Measurements from ENCODE around the gene CDC42BPG.

Gene CDC42BPG

DNA sequence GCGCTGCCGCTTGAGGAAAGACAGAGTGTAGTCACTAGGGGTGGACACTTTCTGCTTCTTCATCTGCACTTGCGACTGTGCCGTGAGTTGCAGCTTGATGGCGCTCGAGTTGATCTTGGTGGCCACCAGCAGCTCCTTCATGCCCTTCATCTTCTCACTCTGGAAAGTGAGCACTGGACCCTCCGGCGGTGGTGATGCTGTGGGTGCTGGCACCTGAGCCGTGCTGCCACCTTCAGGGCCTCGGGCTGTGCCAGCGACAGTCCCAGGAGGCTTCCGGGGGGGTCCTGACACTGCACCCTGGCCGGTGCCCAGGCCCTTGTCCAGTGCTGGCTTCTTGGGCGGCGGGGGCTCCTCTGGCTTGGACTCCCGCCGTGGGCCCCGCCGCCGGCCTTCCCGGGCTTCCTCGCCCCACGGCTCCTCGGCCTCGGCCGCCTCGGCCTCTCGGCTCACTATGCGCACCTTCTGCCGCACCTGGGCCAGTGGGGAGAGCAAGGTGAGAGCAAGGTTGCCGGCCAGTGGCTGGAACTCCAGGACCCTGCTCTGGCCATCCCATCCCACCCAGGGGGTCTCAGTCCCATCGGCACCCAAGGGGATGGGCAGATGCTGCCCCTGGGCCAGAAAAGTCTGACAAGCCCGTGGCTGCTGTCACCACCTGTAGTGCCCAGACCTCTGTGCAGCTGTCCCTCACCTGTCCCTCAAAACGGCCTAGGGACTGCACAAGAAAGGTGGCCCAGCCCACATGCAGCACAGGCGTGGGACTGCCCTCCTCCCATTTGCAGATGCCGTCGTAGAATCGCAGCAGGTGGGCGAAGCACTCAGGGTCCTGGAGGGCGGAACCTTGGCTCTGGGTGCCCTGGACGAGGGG, 39.9 kb downstream of the CDC42BPG start:
- no peaks in the 10 kb centered on the region for H3K9me3 ChIP-seq (ENCODE audit: control insufficient read depth, insufficient read depth, low read depth, low read length)
- peaks cover 45% of the 10 kb centered on the region for H3K36me3 ChIP-seq (ENCODE audit: control insufficient read depth, insufficient read depth, low read length)
- H3K9ac ChIP-seq (ENCODE audit: low read length): no peak overlapping the region
- peak overlapping the region; percentile 83 for H3K4me3 ChIP-seq (ENCODE audit: low read depth, low read length)
- no peak overlapping the region for H3K27ac ChIP-seq (ENCODE audit: low read depth, low read length)
- peaks cover 11% of the 10 kb centered on the region for H3K4me1 ChIP-seq (ENCODE audit: control insufficient read depth, insufficient read depth, low read length)
- no peaks in the 10 kb centered on the region for H3K27me3 ChIP-seq (ENCODE audit: control insufficient read depth, insufficient read depth, low read length)

DNA sequence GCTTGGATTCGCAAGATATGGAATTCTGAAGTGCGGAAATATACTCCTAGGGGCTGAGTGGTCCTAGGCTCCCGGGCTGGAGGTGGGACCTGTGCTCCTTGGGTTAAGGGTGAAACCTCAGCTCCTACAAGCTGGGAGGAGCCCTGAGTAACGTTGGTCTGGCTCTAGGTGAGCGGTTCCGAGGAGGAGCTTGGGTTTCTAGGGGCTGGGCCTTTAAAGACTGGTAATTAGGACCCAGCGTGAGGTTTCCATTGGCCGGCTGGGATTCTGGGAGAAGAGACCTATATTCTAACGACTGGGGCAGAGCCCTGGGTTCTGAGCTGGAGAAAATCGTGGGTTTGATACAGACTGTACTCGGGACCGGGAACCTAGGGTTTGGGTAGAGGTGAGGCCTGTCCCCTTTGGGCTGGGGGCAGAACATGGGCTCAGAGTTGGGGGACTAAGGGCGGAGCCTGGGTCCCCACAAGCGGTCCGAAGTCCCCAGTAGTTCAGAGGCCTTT, 40.6 kb downstream of the CDC42BPG start:
- Histone ChIP-seq H3K4me3 (ENCODE audit: low read depth, low read length) (peak overlapping the region; percentile 83), H3K27ac (ENCODE audit: low read depth, low read length) (no peak overlapping the region; the same call in 1 of the 2 replicates), H3K36me3 (ENCODE audit: control insufficient read depth, insufficient read depth, low read length) (peaks cover 52% of the 10 kb centered on the region), H3K4me1 (ENCODE audit: control insufficient read depth, insufficient read depth, low read length) (peaks cover 6% of the 10 kb centered on the region; the same call in 1 of the 2 replicates), H3K9me3 (ENCODE audit: control insufficient read depth, insufficient read depth, low read depth, low read length) (no peaks in the 10 kb centered on the region), H3K9ac (ENCODE audit: low read length) (no peak overlapping the region), H3K27me3 (ENCODE audit: control insufficient read depth, insufficient read depth, low read length) (no peaks in the 10 kb centered on the region)

DNA sequence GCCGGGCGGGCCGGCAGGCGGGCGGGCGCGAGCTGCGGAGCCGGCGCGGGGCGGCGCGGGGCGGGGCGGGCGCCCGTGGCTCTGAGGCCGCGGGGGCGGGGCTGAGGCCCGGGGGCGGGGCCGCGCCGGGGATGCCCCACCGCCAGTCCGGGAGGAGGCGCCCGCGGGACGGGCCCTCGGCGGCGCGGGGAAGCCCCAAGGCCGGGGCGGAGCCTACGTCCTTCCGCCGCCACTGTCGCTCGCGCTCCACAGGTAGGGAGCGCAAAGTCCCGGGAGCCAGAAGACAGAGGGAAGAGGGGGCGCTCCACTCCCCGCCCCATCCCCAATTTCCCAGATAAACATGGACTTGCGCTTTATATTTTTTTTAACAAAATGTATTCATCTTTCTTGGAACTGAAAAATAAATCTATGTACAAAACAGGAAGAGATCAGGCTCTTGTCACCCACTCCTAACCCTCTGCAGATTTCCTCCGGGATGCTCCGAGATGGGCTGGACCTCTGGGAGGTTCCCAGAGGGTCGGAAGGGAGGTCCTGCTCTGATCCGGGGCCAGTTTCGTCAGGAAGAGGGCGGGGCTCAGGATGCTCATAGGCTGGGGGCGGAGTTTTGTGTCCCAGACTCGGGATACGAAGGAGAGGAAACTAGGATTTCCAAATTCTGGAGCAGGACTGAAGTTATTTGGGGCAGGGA, 41.2 kb downstream of the CDC42BPG start, which contains the start of gene MAP4K2:
TSS of gene MAP4K2 (minus strand) at position 57 of the 688 bp plus-strand sequence. CDS start 65 bp downstream, outside the sequence.
- H3K27me3 ChIP-seq (ENCODE audit: control insufficient read depth, insufficient read depth, low read length): no peaks in the 10 kb centered on the region
- peaks cover 6% of the 10 kb centered on the region; the same call in 1 of the 2 replicates for H3K4me1 ChIP-seq (ENCODE audit: control insufficient read depth, insufficient read depth, low read length)
- H3K9ac ChIP-seq (ENCODE audit: low read length): peak within 1 kb of the TSS; percentile 62
- peaks cover 53% of the 10 kb centered on the region for H3K36me3 ChIP-seq (ENCODE audit: control insufficient read depth, insufficient read depth, low read length)
- no peak within 1 kb of the TSS; the same call in 1 of the 2 replicates for H3K27ac ChIP-seq (ENCODE audit: low read depth, low read length)
- H3K9me3 ChIP-seq (ENCODE audit: control insufficient read depth, insufficient read depth, low read depth, low read length): no peaks in the 10 kb centered on the region
- peak within 1 kb of the TSS; percentile 83 for H3K4me3 ChIP-seq (ENCODE audit: low read depth, low read length)

DNA sequence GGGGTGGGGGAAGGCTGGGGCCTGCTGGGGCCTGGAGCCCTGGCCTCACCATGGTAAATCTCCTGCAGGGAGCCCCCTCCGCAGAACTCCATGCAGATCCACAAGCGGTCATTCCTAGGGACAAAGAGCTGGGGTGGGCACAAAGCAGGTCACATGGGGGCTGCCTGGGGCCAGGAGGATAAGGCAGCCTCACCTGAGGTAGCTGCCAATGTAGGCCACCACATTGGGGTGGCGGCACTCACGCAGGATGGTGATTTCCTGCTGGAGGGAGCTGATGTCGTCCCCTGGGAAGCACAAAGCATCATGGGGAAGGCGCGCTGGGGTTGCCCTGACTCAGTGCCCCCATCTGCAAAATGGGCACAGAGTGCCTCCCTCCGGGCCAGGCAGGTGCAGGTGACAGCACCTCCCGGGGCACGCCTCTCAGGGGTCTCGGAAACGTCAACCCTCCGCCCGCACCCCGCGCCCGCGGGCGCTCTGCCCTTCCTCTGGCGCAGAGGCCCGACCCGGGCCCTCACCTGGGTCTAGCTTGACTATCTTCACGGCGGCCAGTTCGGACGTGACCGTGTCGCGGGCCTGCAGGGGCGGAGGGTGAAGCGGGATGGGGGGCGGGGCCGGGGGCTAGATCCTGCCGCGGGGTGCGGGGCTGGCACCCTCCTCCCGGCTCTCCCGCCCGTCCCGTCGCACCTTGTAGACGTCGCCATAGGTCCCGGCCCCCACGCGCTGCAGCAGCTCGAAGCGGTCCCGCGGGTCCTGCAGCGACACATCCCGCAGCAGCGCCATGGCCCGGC, 41.9 kb downstream of the CDC42BPG start:
- H3K27ac ChIP-seq (ENCODE audit: low read depth, low read length): no peak overlapping the region

DNA sequence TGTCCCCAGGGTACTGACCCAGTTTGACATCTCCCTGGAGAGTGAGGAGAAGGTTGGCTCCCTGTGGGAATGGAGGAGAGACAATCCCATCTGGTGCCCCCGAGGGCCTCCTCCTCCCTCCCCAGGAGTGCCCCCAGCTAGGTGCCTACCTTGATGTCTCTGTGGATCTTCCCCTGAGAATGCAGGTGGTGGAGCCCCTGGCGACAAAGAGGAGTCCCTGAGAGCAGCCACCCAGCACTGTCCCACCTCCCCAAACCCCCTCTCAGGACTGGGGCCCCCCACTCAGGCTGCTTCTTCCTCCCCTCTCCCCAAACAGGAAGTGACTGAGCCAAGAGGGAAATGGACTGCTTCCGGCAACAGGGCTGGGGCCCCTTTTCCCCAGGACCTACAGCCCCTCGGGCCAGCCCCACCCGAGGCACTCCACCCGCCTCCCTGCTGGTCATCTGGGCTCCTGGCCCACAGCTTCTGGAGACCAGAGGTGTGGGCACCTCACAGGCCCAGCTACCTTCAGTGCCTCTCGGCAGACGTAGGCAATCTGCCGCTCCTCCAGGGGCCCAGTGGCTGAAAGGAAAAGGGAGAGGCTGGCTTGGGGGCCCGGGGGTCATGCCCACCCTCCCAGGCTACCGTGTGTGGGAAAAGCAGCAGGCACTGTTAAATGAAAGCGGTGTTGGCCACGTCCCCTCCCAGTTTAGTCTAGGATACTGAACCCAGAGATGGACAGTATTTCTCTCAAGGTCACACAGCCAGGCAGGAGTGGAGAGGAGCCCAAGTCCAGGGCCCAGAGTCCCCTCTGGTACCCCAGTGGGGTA, 42.7 kb downstream of the CDC42BPG start:
- H3K9me3 ChIP-seq (ENCODE audit: control insufficient read depth, insufficient read depth, low read depth, low read length): no peaks in the 10 kb centered on the region
- no peak overlapping the region for H3K4me3 ChIP-seq (ENCODE audit: low read depth, low read length)
- H3K27me3 ChIP-seq (ENCODE audit: control insufficient read depth, insufficient read depth, low read length): no peaks in the 10 kb centered on the region
- H3K27ac ChIP-seq (ENCODE audit: low read depth, low read length): no peak overlapping the region
- peaks cover 46% of the 10 kb centered on the region for H3K36me3 ChIP-seq (ENCODE audit: control insufficient read depth, insufficient read depth, low read length)
- H3K9ac ChIP-seq (ENCODE audit: low read length): peak overlapping the region; percentile 2
- H3K4me1 ChIP-seq (ENCODE audit: control insufficient read depth, insufficient read depth, low read length): peaks cover 6% of the 10 kb centered on the region; the same call in 1 of the 2 replicates

More for the DNA sequence above, 41.9 kb downstream of the CDC42BPG start:
- Histone ChIP-seq H3K36me3 (ENCODE audit: control insufficient read depth, insufficient read depth, low read length) (peaks cover 46% of the 10 kb centered on the region), H3K27me3 (ENCODE audit: control insufficient read depth, insufficient read depth, low read length) (no peaks in the 10 kb centered on the region), H3K9ac (ENCODE audit: low read length) (no peak overlapping the region), H3K4me3 (ENCODE audit: low read depth, low read length) (peak overlapping the region; percentile 67), H3K4me1 (ENCODE audit: control insufficient read depth, insufficient read depth, low read length) (peaks cover 6% of the 10 kb centered on the region; the same call in 1 of the 2 replicates), H3K9me3 (ENCODE audit: control insufficient read depth, insufficient read depth, low read depth, low read length) (no peaks in the 10 kb centered on the region)

DNA sequence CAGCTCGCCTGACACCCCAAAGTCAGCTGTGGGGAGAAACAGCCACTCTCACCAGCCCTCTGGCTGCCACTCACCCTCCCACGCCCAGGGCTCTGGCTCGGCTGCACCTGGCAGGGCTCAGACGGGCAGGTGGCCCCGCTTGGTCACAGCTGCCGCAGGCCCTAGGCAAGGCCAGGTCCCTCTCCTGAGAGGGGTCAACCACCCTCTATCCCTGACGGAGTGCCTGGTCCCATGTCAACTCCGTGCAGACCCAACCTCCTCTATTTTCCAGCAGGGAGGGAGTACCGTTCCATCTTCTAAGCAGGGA, 43.3 kb downstream of the CDC42BPG start:
- Histone ChIP-seq H3K4me3 (ENCODE audit: low read depth, low read length) (no peak overlapping the region), H3K27ac (ENCODE audit: low read depth, low read length) (no peak overlapping the region), H3K9me3 (ENCODE audit: control insufficient read depth, insufficient read depth, low read depth, low read length) (no peaks in the 10 kb centered on the region), H3K9ac (ENCODE audit: low read length) (peak overlapping the region; percentile 2), H3K36me3 (ENCODE audit: control insufficient read depth, insufficient read depth, low read length) (peaks cover 47% of the 10 kb centered on the region), H3K27me3 (ENCODE audit: control insufficient read depth, insufficient read depth, low read length) (no peaks in the 10 kb centered on the region), H3K4me1 (ENCODE audit: control insufficient read depth, insufficient read depth, low read length) (peaks cover 6% of the 10 kb centered on the region; the same call in 1 of the 2 replicates)

DNA sequence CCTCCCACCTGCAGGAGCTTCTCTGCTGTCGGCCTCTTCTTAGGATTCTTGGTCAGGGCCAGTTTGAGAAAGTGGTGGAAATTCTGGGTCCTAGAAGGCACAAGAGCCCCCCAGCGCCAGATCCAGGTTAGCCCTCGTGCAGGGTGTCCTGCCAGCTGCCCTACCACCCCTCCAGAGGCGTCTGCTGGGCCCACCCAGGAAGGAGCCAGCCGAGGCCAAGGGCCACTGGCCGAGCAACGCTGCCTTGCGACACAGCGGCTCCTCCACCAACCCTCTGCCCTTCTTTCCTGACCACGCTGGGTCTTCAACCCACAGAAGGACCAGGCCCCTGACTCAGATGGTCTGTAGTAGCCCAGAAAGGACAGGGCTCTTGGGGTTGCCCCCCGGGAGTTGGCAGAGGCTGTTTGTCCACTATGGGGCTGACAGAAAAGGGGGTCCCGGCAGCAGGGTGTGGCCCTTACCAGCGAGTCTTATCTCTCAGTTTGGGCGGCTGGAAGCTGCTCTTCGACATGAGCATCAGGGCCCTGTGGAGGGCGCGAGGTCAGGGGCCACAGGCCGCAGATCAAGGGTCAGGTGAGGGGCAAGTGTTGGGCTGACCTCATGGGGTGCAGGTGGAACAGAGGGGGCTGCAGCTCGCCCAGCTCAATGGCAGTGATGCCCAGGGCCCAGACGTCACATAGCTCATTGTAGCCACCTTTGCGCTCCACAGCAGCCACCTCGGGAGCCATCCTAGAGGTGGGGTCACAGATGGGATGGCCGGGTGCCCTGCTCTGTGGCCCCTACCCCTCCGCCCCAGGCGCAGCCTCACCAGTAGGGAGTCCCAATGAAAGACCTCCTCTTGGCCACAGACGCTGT, 43.9 kb downstream of the CDC42BPG start:
- H3K4me3 ChIP-seq (ENCODE audit: low read depth, low read length): no peak overlapping the region
- H3K9me3 ChIP-seq (ENCODE audit: control insufficient read depth, insufficient read depth, low read depth, low read length): no peaks in the 10 kb centered on the region
- no peak overlapping the region for H3K27ac ChIP-seq (ENCODE audit: low read depth, low read length)
- no peak overlapping the region for H3K9ac ChIP-seq (ENCODE audit: low read length)
- H3K4me1 ChIP-seq (ENCODE audit: control insufficient read depth, insufficient read depth, low read length): peaks cover 6% of the 10 kb centered on the region; the same call in 1 of the 2 replicates
- no peaks in the 10 kb centered on the region for H3K27me3 ChIP-seq (ENCODE audit: control insufficient read depth, insufficient read depth, low read length)
- peaks cover 46% of the 10 kb centered on the region for H3K36me3 ChIP-seq (ENCODE audit: control insufficient read depth, insufficient read depth, low read length)

DNA sequence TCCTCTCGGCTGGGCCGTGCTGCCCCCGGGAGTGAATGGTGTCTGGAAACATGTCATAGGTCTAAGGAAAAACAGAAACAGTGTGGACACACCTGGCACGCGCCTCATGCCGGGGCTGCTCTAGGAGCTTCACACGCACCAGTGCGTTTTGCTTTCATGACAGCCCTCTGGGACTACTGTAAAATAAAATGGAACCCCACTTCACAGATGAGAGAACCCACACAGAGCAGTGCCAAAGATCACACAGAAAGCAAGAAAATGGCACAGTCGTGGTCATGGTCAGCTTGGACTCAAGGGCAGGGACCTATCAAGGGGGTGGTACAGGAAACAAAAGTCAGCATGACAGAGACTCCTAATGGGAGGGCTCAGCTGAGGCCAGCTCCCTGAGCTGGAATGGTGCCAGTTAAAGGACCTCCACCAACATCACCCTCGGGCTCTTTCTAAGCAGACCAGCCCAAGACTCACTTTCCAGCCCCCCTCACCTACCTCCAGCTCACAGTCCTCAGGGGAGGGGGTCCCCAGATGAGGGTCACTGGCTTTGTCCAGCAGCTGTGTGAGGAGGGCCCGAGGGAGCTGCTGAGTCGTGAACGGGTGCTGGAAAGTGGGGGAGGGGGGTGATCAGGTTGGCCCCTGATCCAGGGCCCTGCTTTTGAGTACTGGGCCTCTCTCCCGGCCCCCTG, 44.7 kb downstream of the CDC42BPG start:
- H3K4me1 ChIP-seq (ENCODE audit: control insufficient read depth, insufficient read depth, low read length): peaks cover 6% of the 10 kb centered on the region; the same call in 1 of the 2 replicates
- H3K9me3 ChIP-seq (ENCODE audit: control insufficient read depth, insufficient read depth, low read depth, low read length): no peaks in the 10 kb centered on the region
- H3K27ac ChIP-seq (ENCODE audit: low read depth, low read length): no peak overlapping the region
- H3K27me3 ChIP-seq (ENCODE audit: control insufficient read depth, insufficient read depth, low read length): no peaks in the 10 kb centered on the region
- no peak overlapping the region for H3K4me3 ChIP-seq (ENCODE audit: low read depth, low read length)
- no peak overlapping the region for H3K9ac ChIP-seq (ENCODE audit: low read length)
- peaks cover 39% of the 10 kb centered on the region for H3K36me3 ChIP-seq (ENCODE audit: control insufficient read depth, insufficient read depth, low read length)

DNA sequence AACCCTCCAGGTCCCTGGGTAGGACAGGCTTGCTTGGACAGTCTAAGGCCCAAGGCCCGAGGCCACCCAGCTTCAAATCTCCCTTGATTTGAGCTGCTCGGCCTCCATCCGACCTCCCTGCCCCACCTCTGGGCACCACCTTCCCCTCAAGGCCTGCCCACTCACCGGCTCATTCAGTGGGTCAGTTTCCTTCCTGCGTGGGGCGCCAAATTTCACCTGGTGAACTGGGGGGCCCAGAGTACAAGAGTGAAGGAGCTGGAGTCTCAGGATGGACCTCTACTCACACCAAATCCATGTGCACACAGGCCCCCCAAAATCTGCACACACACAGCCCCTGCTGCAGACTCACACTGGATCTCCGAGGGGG, 45.2 kb downstream of the CDC42BPG start:
- H3K27me3 ChIP-seq (ENCODE audit: control insufficient read depth, insufficient read depth, low read length): no peaks in the 10 kb centered on the region

More for the DNA sequence above, 45.2 kb downstream of the CDC42BPG start:
- Histone ChIP-seq H3K9ac (ENCODE audit: low read length) (no peak overlapping the region), H3K4me1 (ENCODE audit: control insufficient read depth, insufficient read depth, low read length) (peaks cover 5% of the 10 kb centered on the region; the same call in 1 of the 2 replicates), H3K36me3 (ENCODE audit: control insufficient read depth, insufficient read depth, low read length) (peaks cover 37% of the 10 kb centered on the region), H3K9me3 (ENCODE audit: control insufficient read depth, insufficient read depth, low read depth, low read length) (no peaks in the 10 kb centered on the region), H3K27ac (ENCODE audit: low read depth, low read length) (no peak overlapping the region), H3K4me3 (ENCODE audit: low read depth, low read length) (no peak overlapping the region)

Measured in HUES6 (cell line).